ENCODE results near the gene ADARB1.

Gene ADARB1

DNA sequence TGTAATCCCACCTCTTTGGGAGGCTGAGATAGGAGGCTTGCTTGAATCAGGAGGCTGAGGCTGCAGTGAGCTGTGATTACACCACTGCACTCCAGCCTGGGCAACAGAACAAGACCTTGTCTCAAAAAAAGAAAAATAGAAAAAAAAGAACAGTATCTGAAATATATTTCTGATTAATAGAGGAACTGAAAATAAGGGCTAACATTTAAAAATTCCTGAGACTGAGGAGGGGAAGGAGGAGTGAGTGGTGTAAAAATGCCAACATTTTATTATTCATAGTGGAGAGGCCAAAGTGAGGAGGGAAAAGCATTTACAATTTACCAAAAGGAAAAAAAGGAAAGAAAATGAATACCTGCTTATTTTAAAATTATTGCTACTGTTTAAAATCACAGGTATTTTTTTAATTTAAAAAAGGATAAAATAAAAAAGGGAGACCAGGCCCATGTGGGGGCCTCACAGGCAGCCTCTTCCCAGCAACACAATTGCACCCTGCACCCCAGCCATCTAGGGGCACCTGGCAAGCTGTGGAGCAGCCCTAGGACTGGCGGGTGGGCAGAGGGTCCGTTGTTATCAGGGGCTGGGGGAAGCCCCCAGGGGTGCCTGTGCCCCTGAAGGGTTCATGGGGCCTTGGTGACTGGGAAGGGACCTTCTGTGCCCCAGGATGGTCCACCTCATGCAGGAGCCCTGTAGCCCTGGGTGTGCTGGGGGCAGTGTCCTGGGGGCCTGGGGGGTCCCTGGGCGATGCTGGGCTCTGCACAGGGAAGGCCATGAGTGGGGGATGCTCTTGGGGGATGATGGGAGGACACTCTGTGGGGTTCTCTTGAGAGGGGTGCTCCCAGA, 34.8 kb upstream of the ADARB1 start:
- DNase-seq: no peak

DNA sequence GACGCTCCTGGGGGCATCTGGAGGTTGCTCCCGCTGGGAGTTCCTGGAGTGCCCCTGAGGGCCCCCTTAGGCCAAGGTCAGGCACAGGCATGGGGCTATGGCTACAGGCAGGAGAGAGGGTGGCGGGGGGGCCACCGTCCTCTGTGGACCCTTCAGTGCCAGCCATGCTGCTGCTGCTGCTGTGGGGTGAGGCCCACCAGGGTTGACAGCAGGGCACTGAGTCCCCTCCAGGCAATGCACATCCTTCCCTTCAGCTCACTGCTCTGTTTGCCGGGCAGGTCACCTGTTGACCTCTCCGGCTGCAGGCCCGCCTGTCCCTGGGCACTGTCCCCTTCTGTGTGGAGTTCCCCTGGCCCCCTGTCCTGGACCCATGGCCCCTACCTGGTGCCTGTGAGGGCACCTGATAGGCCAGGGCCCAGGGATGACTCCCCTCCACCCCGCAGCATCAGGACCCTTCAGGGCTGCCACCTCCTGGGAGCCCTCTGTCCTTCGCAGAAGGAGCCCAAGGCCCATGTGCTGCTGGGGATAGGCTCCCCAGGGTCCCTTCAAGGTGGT, 34.1 kb upstream of the ADARB1 start:
- no peak for DNase-seq

DNA sequence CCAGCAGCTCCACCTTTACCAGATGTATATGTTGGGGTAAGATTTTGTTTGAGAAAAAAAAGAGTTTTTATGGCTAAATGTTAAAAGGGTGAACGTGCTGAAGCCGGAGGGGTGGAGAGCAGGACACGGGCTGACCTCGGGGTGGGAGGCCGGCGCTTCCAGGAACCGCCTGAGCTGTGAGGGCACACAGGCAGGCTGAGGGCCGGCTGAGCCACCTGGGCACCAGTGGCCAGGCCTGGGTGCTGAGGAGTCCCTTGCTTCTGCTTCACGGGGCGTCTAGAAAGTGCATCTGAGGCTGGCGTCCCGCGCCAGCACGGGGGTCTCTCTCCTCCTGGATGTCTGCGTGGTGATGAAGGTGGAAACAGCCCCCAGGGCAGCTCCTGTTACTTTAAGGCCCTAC, 33.6 kb upstream of the ADARB1 start:
- no peak for DNase-seq

DNA sequence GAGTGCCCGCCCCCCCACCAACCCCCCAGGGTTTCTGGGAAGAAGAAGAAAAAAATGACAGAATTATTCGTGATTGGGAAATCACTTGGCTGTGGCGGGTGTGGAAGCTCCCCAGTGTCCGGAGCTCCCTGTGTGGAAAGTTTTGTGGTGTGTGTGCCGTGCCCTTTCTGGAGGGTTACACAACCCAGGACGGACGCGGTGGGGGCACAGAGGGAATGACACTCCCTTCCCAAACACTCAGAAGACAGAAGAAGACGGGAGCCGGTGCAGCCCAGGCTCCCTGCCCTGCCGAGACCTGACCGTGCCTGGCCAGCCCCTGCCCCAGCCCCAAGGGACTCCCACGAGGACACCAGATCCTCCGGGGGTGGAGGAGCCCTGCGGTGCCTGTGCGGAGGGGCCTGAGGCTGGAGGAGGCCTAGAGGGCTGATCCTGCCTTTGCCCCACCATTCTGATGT, 33.0 kb upstream of the ADARB1 start:
- DNase-seq: peak; percentile 89

DNA sequence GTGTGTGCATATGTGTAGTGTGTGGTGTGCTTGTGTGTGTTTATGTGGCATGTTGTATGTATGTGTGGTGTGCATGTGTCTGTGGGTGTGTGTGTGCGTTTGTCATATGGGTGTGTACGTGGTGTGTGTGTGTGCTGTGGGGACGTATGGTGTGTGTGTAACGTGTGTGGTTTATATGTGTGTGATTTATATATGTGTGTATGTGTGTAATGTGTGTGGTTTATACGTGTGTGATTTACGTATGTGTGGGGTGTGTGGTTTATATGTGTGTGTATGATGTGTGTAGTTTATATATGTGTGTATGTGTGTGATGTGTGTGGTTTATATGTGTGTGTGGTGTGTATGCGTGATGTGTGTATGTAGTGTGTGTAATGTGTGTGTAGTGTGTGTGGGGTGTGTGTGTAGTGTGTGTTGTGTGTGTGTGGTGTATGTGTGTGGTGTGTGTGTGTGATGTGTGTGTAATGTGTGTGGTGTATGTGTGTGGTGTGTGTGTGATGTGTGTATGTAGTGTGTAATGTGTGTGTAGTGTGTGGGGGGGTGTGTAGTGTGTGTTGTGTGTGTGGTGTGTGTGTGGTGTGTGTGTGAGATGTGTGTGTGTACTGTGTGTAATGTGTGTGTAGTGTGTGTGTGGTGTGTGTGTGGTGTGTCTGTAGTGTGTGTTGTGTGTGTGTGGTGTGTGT, 32.3 kb upstream of the ADARB1 start:
- DNase-seq: no peak

DNA sequence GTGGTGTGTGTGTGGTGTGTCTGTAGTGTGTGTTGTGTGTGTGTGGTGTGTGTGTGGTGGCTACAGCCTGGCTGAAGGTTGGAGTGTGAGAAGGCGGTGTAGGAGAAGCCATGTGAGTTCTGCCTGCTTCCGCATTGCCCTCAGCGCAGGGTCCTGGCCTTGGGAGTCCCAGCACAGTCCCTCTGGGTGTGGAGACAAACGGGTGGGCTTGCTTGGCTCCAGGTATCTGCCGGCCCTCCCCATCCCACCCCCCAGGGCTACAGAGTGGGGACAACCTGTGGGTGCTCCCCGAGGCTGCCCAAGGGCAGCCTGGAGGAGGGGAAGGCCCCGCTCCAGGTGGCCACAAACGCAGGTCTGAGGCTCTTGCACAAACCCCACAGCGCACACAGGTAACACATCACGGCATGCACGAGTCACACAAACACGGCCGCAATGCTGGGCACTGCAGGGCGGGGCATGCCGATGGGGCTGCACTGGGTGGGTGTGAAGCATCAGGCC, 31.7 kb upstream of the ADARB1 start:
- DNase-seq: no peak

DNA sequence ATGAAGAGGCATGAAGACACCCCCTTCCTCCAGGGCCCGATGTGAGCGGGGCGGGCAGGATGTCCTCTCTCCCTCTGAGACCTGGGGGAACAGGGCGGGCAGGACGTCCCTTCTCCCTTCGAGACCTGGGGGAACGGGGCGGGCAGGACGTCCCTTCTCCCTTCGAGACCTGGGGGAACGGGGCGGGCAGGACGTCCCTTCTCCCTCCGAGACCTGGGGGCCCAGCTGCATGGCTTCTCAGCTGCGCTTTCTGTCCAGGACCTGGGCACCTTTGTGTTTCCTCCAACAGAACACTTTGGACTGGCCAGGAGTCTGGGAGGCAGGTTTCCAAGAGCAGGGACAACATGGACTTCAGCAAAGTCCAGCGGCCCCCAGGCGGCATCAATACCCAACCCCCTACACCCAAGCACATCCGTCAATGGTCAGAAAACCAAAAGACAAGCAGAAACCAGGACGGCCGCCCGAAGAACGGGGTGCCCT, 30.8 kb upstream of the ADARB1 start:
- DNase-seq: no peak

DNA sequence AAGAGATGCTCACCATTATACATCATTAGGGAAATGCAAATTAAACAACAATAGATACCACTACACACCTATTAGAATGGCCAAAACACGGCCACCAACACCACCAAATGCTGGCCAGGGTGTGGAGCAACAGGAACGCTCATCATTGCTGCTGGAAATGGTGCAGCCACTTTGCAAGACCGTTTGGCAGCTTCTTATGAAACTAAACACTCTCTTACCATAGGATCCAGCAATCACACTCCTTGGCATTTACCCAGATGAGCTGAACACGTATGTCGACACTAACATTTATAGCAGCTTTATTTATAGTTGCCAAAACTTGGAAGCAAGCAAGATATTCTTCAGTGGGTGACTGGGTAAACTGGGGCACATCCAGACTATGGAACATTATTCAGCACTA, 28.9 kb upstream of the ADARB1 start:
- DNase-seq: peak; percentile 36

DNA sequence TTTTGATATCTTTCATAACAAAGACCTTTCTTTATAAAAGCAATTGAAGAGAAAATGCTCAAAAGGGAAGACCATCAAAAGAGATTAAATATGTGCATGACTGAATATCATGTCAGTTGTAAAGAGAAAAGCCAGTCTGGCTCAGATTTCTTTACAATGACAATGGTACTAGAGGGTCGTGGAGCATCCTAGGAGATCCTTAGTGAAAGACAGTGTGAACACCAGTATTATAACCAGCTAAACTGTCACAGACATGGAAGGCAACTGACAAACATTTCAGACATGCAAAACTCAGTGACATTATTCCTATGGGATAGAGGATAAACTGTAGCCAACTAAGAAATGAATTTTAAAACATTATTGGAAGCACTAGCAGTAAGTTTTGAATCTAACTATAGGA, 27.1 kb upstream of the ADARB1 start:
- no peak for DNase-seq

DNA sequence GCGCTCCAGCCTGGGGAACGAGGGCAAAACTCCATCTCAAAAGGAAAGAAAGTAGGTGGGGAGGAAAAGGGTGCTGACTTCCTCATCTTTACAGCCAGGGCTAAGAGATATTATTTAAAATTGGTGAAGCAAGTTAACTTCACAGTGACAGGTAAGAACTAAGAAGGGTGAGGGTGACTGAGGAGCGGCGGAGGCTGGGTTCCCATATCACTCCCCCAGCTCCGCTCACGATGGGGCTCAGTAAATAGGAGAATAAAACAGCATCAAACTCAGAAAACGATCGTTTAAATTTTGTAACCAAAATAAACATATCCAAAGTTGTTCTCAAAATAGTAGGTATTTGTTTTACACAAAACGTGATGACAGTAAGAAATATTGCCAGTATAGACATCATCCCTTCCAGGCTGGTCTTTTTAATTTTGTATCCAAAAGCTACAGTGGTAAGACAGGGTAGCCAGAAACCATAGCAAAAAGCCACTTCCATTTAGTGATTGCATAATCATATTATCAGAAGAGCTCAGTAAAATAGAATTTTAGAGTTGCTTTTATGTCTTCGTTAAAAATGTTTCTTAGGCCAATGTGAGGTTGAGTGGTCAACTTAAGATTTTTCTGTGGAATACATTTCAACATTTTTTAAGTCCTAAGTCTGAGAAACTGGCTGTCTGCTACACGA, 26.2 kb upstream of the ADARB1 start:
- DNase-seq: no peak

DNA sequence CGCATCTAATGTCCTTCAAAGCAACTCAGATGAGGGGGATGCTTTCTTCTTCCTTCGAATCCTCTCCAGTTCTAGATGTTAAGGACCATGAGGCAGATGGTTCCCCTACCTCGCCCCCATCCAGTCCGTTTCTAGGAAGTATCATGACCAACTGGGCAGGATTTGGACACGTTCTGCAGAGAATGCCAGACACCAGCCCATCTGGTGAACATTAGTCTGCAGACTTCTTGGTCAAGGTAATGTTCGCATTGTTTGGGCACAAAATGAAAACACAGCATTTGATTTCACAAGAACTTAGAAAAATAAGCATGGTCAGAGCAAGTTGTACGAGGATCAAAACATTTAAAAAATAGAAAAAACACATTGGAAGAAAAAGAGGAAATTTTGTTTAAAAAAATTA, 25.4 kb upstream of the ADARB1 start:
- DNase-seq: no peak

DNA sequence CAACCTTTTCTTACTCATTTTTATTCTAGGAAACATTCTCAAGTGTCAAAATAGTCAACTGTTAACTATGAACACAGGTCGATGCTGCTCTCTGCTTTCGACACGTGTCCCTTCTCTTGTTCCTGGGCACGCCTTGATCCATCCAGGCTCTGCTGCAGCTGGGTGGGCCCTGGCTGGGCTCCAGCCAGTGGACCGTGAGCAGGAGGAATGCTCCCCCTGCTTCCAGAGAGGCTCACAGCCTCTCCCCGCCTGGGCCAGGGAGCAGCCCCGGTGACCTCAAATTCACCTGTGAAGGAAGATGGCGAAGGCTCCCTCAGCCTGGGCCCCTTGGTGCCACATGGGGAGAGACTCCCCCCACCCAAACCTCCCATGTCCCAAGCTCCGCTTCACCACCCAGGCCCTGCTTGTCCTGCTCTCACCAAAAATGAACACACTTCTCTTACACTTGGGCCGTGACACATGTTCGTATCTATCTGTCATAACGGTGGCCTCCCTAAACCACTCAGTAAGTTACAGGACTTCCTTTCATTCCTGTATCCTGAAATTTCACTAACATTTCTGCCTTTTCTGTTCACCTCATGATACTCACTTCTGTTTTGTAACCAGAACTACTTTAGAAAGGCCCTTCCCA, 24.6 kb upstream of the ADARB1 start:
- DNase-seq: no peak

DNA sequence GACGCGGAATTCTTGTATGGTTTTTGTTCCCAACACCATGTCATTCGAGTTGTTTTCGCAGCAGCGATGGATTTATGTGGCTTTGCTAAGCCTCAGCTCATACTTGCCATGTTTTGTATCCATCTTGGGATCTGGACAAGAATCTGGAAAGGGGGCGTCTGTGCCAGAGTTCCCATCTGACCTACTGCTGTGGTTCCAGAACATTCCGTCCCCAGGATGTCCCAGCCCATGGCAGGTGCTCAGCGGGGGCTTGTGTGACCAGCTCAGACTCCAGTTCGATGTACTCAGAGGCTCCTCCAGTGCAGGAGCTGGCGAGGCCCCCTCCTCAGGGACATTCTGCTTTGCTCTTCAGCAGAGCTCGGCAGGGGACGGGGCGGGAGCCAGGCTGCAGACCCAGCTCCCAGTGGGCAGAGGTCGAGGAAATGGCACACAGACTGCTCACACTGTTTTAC, 24.0 kb upstream of the ADARB1 start:
- DNase-seq: peak; percentile 12

DNA sequence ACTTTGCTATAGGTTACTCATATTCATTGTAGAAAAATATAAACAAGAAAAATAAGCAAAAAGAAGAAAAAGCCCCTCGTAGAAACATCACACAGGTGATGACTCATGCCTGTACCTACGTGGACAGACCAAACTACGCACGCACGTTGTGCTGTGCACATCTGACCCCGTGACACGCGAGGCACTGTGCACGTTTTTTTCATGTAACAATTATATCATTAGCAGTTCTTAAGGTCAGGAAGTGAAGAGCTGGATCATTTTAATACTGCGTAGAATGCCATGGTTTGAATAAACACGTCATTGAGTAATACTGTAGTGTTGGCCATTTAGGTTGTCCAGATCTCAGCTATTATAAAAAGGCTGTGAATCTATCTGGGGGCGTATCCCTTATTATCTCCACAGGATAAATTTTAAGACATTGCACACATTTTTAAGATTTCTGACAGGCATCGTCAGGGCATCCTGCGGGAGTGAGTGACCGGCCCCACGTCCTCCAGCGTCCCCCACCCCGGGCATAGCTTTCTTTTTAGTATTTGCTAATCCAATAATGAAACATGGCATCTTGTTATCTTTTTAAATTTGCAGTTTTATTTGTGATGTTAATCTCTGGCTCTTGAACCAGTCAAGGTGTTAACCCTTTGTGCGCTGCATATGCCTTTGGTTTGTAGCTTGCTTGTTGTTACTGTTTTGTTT, 23.4 kb upstream of the ADARB1 start:
- DNase-seq: peak; percentile 80

DNA sequence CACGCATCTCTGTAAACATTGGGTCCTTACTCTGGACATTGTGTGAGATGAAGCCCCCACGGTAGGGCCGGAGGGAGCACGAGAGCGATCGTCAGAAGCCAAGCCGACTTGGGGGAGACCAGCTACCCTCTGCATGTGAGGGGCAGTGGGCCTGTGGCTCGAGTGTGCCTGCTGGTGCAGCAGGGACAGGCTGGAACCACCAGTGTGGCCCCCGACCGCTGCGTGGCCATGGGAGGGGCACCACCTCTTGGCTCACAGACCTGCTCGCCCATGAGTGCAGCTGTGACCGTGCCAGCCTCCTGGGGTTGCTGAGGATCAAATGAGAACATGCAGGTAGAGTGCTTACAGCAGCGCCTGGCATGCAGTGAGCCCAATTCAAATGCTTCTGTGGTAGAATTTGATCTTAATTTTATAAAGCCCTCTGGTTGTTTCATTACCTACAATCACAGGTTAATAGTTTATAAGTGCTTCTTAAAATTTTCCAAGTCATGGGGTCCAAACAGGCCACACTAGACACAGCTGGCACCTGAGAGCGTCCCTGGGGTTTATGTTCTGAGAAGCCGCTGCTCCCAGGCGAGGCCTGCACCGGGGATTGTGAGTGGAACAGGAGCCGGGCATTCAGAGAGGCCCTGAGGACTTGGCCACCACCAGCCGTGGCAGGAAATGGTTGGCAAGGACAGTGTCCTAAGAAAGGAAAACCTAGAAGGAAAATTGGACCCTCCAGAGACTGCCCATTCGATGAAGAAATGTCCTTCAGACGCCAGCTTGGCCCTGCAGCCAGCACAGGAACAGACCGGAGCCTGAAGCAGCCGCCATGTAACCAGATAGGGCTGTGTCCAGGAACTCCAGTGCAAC, 22.6 kb upstream of the ADARB1 start:
- DNase-seq: no peak

DNA sequence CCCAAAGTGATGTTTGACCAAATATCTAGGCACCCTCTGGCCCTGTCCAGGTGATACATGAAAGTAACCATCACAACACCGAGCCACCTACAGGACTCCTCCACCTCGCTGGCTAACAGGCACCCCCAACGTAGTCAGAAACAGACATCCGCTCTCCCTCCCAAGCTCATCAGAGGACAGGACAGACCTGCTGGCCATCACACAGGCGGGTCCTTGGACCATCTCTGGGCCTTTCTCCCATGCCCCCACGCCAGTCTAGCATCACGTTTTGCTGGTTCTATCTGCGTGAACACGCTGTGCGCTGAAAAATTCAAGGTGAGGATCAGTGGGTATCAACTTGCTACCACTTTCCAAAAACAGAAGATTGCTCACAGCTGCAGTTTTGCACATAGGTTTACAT, 21.4 kb upstream of the ADARB1 start:
- no peak for DNase-seq

DNA sequence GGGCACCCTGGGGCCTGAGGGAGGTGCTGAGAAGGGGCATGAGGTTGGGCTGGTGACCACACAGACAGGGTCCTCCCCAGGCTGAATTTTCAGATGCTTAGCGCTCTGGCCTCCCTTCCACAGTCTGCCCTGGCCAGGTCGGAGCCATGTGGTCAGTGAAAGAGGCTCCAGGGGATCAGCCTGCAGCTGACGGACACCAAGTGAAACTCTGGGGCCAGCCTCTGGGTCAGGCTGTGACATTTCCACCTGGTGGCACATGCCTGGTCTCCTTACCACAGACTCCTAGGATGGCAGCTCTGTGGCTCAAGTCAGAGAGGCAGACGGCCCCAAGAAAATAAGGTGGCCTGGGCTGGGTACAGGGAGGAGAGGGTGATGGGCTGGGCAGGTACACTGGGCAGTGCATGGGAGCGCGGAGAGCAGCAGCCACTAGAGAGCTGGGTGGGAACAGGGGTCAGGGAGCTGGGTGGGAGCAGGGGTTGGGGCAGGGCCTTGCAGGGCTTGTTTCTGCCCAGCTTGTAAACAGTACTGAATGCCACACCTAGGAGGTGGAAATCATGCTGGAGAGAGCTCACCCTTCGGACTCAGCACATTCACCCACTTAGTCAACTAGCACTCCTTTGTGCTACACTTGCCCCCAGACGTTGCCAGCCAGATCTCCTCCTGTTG, 20.7 kb upstream of the ADARB1 start:
- no peak for DNase-seq

DNA sequence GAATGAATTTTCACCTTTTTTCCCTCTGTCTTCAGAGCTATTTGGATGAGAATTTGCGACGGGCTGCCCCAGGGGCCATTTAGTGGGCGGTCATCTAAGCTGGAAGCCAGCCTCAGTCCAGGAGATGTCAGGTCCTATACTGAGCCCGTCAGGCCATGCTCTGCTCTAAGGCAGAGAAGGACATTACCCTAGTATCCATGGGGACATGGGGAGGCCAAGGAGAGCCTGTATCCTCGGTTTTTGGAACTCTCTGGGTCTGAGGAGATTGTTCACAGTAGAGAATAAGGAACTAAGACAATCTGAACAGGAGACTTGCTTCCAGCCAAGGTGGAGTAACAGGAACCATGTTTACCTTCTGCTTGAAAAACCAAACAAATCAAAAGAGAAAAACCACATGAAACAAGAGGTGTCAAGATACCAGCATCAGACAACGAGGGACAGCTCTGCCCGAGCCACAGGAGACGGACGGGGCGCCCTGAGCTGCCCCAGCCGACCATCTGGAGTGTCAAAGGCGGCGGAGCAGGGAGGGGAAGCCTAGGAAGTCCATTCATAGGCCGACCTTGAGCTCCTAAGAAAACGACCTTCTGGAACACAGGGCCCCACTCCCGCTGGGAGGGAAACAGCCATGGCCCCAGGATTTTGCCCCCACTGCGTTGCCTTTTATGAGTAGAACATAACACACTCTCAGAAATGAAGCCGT, 20.0 kb upstream of the ADARB1 start:
- DNase-seq: no peak

DNA sequence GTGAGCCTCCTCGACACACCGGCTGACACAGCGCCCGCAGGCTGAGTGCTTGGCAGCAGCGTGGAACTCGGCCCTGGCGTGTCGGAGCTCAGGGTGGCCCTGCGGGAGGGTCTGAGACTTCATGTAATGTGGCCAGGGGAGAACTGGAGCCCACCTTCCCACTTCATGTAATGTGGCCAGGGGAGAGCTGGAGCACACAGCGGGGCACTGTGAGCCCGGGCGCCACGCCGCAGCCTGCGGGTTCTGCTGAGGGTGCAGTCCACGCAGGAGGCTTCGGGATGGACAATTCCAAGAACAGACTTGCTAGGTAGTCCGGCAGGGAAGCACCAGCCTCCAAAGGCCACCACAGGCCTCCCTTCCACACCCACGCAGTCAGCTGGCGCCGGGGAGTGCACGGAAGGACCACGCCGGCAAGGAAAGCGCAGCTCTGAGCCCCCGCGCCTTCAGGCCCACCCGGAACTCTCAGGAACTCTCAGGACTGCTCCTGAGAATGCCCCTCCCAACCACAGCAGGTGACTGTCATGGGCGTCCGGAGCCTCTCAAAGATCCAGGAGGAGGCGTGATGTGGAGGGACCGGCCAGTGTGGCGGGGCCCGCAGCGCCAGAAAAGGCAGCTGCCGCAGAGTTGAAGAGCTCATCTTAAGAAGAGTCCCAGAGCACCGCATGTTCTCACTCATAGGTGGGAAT, 19.3 kb upstream of the ADARB1 start:
- no peak for DNase-seq
